GM20000 (cell line): ENCODE measurements around the gene OR51Q1.

ENCODE experiments used
- DNase-seq: peaks from one replicate; pipeline ENCODE4 v3.0.0; 2012; ENCODE audit warnings: low spot score
- TF ChIP-seq, protein P1 (sequence below): IDR thresholded peaks from 2 replicates; pipeline ENCODE4 v1.5.1; 2012; ENCODE audit warnings: mild to moderate bottlenecking, control low read depth; ENCODE audit errors: extremely low read depth, missing control alignments

OR51Q1 gene

DNA sequence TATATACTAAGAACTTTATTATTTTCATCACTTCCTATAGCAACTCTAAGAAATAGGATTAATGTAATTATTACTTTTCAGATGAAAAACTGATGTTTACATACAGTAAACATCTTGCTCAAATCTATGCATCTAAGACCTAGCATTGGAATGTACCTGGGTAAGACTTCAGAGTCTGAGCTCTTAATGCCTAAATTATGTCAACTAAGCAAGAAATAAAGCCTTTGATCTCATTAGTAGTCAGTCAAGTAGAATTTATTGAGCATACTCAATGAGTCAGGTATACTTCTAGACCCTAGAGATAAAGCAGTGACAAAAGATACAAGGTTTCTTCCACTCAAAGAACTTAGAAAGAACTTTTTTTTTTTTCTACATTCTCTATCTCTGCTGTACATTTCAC, 16.7 kb upstream of the OR51Q1 start:
- DNase-seq, result no peak
- TF ChIP-seq, protein P1, sequence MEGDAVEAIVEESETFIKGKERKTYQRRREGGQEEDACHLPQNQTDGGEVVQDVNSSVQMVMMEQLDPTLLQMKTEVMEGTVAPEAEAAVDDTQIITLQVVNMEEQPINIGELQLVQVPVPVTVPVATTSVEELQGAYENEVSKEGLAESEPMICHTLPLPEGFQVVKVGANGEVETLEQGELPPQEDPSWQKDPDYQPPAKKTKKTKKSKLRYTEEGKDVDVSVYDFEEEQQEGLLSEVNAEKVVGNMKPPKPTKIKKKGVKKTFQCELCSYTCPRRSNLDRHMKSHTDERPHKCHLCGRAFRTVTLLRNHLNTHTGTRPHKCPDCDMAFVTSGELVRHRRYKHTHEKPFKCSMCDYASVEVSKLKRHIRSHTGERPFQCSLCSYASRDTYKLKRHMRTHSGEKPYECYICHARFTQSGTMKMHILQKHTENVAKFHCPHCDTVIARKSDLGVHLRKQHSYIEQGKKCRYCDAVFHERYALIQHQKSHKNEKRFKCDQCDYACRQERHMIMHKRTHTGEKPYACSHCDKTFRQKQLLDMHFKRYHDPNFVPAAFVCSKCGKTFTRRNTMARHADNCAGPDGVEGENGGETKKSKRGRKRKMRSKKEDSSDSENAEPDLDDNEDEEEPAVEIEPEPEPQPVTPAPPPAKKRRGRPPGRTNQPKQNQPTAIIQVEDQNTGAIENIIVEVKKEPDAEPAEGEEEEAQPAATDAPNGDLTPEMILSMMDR, result no peak

DNA sequence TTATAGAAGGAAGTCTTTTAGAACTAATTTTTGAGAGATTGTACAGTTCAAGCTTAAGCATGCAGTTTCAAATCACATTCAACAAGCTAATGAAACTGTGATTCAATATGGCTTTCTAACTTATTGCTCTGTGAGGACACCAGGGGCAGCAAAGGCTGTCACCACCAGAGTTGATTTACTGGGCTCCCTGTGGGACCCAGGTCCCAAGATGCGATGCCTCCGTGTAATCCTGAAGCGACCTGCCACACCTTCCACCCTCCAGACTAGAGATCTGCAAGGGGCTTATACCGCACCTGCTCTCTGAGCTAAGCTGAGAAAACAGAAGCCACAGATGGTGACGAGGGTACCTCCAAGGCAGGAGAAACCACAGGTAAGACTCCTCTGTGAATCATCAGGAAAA, 918 bp upstream of the OR51Q1 start:
- no peak for DNase-seq
- TF ChIP-seq, protein P1, result no peak

DNA sequence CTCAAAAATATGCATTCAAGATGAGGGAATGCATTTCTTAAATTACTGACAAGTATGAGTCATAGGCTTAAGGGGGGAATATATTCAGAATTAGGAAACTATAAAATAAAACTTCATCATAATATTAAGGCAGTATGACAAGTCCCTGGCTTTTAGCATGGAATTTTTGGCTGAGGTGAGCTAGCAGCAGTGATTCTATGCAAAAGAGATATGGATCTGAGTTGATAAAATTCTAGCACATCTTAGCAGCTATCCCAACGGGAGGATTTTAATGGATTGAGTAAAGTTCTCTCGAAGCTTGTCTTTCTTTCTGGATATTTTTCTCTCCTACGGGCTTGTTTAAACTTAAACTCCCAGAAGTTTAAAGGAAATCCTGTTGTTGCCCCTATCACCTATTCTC, 1.2 kb downstream of the OR51Q1 start:
- no peak for DNase-seq
- TF ChIP-seq, protein P1, result no peak

DNA sequence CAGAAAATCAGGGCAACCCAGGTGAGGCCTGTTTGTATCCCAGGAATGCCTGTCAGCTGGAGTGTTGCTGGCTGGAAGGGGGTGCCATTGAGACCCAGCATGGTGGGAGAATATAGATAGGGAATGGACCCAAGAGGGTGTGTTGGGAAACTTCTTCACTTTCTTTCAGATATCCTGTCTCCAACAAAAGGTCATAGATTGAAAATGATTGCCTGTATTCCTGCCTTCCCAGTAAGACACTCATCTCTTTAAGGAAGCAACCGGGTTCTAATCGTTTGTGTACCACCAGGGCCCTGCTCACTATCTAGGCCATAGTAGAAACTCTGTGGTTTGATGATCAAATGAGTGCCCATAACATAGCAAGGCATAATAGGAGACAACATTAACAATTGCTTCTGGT, 19.5 kb downstream of the OR51Q1 start, which contains the start of gene OR51I1:
OR51I1 (minus strand) TSS at position 101 of the 400 bp plus-strand sequence; CDS start at position 101, 0 bp downstream.
- DNase-seq, result no peak
- TF ChIP-seq, protein P1, result no peak

DNA sequence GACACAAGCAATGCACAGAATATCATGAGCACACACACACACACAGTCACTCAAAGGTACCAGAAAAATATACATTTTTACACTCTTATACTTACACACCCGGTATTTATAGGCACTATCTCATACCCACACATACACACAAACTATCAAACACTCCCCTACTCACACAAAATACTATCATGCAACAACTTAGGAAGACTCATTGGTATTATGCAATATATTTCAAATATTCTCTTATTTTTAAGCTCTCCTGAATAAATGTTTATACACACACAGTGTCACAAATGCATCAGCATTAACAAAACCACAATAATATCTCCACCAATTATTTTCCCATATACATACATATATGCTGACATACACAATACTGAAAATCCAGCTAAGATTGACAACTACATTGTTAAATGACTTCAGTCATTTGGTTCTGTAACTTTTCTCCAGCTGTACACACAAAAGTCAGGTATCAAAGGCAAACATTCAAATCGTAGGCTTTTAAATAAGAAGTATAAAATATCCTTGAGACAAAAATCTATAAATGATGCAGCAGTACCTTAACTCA, 22.0 kb downstream of the OR51Q1 start:
- no peak for DNase-seq
- TF ChIP-seq, protein P1, result no peak

DNA sequence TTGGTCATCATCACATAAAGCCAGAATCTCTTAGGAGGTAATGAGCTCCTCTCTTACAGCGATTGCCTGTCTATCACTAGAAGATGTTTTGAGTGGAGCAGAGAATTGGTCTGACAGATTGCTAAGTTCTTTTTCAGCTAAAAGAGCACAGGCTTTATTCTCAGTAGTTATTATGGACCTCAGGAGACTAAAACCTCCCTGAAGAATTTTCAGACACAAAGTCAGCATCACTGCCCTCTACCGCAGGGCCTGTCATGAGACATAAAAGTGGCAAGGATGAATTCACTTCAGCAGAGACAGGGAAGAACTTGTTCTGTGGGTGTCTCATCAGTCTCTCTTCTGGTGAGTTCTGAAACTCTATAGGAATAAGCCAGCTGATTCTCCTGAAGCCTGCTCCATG, 27.1 kb downstream of the OR51Q1 start, which contains the start of gene OR51I2:
OR51I2 (plus strand) TSS at position 301 of the 400 bp plus-strand sequence. CDS start 4,166 bp downstream, outside the sequence.
- TF ChIP-seq, protein P1, result no peak
- DNase-seq, result no peak

DNA sequence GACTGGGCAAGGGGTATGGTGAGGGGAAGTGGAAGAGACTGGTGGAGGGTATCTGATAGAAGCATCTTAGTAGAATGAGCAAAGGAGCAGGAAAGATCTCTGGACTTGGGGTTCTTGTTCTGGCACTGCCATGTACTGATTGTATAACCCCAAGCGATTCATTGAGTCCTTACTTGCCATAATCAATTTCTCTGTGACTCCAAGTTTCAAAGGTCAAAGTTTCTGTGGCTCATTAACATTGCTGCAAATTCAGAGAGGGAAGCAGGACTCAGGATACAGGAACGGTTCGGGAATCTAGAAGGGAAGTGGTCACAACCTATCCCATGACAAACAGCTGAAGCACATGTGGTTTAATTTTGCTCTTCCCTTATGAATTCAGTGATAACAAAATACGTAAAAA, 27.5 kb downstream of the OR51Q1 start:
- TF ChIP-seq, protein P1, result no peak
- DNase-seq, result no peak
